Right lobe of liver (tissue), 4 donors: ENCODE results near the gene DPRX.

Source experiments
- POLR2A ChIP-seq: fragments of 450-650 bp; IDR thresholded peaks from one replicate; pipeline ENCODE4 v1.6.1; 2017; ENCODE audit warnings: antibody characterized with exemption, mild to moderate bottlenecking
- TF ChIP-seq, protein P1 (sequence below), 4 donors: fragments of 200-600 bp in 3 of 4; fragments of 450-650 bp in 1 of 4; IDR thresholded peaks; one replicate each; pipeline versions ENCODE4 v1.5.1 to v1.8.0; 2016 to 2022; ENCODE audit warnings: antibody characterized with exemption in 4 of 4, mild to moderate bottlenecking in 2 of 4
- donor health status: DM: no; HTN: no; CAD: no.
- donor health status: DM: no; HTN: no; CAD: no.
- donor health status: DM: no; HTN: yes; CAD: no.

DNA sequence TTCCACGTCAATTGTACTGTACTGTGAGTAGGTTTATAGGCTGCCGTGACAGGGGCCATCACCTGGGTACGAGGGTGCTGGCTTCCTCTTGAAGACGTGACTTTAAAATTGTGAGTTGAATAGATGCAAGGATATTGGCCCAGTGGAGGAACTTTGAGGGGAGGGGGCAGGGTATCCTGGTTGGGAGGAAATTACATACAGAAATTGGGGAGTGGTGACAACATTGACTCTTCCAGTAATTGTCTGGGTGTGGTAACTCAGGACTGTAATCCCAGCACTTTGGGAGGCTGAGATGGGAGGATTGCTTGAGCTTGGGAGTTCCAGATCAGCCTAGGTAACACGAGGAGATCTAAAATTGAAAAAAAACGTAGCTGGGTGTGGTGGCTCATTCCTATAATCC is 30.4 kb downstream of the DPRX start:
- TF ChIP-seq, protein P1, sequence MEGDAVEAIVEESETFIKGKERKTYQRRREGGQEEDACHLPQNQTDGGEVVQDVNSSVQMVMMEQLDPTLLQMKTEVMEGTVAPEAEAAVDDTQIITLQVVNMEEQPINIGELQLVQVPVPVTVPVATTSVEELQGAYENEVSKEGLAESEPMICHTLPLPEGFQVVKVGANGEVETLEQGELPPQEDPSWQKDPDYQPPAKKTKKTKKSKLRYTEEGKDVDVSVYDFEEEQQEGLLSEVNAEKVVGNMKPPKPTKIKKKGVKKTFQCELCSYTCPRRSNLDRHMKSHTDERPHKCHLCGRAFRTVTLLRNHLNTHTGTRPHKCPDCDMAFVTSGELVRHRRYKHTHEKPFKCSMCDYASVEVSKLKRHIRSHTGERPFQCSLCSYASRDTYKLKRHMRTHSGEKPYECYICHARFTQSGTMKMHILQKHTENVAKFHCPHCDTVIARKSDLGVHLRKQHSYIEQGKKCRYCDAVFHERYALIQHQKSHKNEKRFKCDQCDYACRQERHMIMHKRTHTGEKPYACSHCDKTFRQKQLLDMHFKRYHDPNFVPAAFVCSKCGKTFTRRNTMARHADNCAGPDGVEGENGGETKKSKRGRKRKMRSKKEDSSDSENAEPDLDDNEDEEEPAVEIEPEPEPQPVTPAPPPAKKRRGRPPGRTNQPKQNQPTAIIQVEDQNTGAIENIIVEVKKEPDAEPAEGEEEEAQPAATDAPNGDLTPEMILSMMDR (IDR thresholded peaks at IDR 0.05), result no peak
- TF ChIP-seq POLR2A, result no peak
